OCI-LY7 (cell line): ENCODE measurements around the gene SLC8A1.

Source experiments
- CTCF ChIP-seq: fragments of 200-600 bp; sonication (generic); conservative IDR thresholded peaks from 2 replicates; pipeline ENCODE4 v1.5.1; 2014; ENCODE audit warnings: mild to moderate bottlenecking, antibody characterized with exemption, low read length, moderate library complexity, mixed read lengths
- EZH2phosphoT487 ChIP-seq: fragments of 200-600 bp; sonication (generic); IDR thresholded peaks from 2 replicates; pipeline ENCODE4 v1.6.1; 2018; ENCODE audit warnings: low read depth, borderline replicate concordance, mild to moderate bottlenecking, mixed run types, antibody characterized with exemption, low read length, moderate library complexity, mixed read lengths

GRCh38 chr2:40049781-40050180 lies 402.1 kb downstream of the SLC8A1 start:
- TF ChIP-seq CTCF (no peak), EZH2phosphoT487 (no peak)
